CD8-positive, alpha-beta memory T cell (primary cell): Measurements from ENCODE around the gene SOAT2. TPM values are rescaled to one million over a fixed set of nuclear protein-coding genes. Genes with fewer than 3 reads are reported as not detected.

Experiments used
- CTCF ChIA-PET: fragments of 350-600 bp; sonication (Branson Sonifier 250); formaldehyde crosslinking; loops from one replicate; lab custom pipeline; 2021; ENCODE audit warnings: antibody characterized with exemption; lab: Charles Lee
- POLR2A ChIA-PET: fragments of 350-600 bp; sonication (Branson Sonifier 250); formaldehyde crosslinking; loops from one replicate; lab custom pipeline; 2021; ENCODE audit warnings: antibody characterized with exemption; lab: Charles Lee
- DNase-seq, 5 donors: peaks; one replicate each; pipeline versions ENCODE4 v3.0.0 to v3.0.0-alpha.2; 2020 to 2022; ENCODE audit warnings: mixed read lengths in 1 of 5
- H3K27ac ChIP-seq: one replicate; pipeline ENCODE4 v1.7.0; 2013; ENCODE audit warnings: low read depth, mild to moderate bottlenecking, low read length, moderate library complexity
- H3K27me3 ChIP-seq: 2 replicates; pipeline ENCODE4 v1.7.0; 2013; ENCODE audit warnings: low read length, mild to moderate bottlenecking; ENCODE audit not compliant: insufficient read depth, poor library complexity, severe bottlenecking
- H3K36me3 ChIP-seq: 2 replicates; pipeline ENCODE4 v1.7.0; 2013; ENCODE audit warnings: mild to moderate bottlenecking, low read length, moderate library complexity; ENCODE audit not compliant: insufficient read depth
- H3K4me1 ChIP-seq: 2 replicates; pipeline ENCODE4 v1.7.0; 2013; ENCODE audit warnings: mild to moderate bottlenecking, low read length, moderate library complexity; ENCODE audit not compliant: insufficient read depth
- H3K4me3 ChIP-seq: 2 replicates; pipeline ENCODE4 v1.7.0; 2013; ENCODE audit warnings: mild to moderate bottlenecking, low read length
- H3K9me3 ChIP-seq: 2 replicates; pipeline ENCODE4 v1.7.0; 2013; ENCODE audit warnings: mild to moderate bottlenecking, low read length
- H3K27ac Mint-ChIP-seq, 8 donors: one replicate each; pipeline ENCODE4 v1.8.0; 2020 to 2021; ENCODE audit warnings: mixed read lengths in 8 of 8, mild to moderate bottlenecking in 6 of 8, inconsistent platforms in 3 of 8, moderate library complexity in 3 of 8
- H3K27me3 Mint-ChIP-seq, 2 donors: one replicate each; pipeline ENCODE4 v1.8.0; 2020 to 2021; ENCODE audit warnings: mixed read lengths in 2 of 2, mild to moderate bottlenecking in 1 of 2, moderate library complexity in 1 of 2
- H3K36me3 Mint-ChIP-seq, 3 donors: one replicate each; pipeline ENCODE4 v1.8.0; 2020 to 2021; ENCODE audit warnings: mixed read lengths in 3 of 3, inconsistent platforms in 1 of 3, mild to moderate bottlenecking in 1 of 3
- H3K4me1 Mint-ChIP-seq, 3 donors: one replicate each; pipeline ENCODE4 v1.8.0; 2020 to 2021; ENCODE audit warnings: mixed read lengths in 3 of 3, inconsistent platforms in 1 of 3, mild to moderate bottlenecking in 1 of 3
- H3K4me3 Mint-ChIP-seq, 7 donors: one replicate each; pipeline ENCODE4 v1.8.0; 2020 to 2021; ENCODE audit warnings: mixed read lengths in 7 of 7, mild to moderate bottlenecking in 6 of 7, moderate library complexity in 4 of 7, inconsistent platforms in 2 of 7
- H3K9me3 Mint-ChIP-seq, 5 donors: one replicate each; pipeline ENCODE4 v1.8.0; 2020 to 2022; ENCODE audit warnings: mixed read lengths in 5 of 5, mild to moderate bottlenecking in 3 of 5, moderate library complexity in 2 of 5, inconsistent platforms in 1 of 5
- polyA plus RNA-seq: library from polyadenylated mRNA; unstranded; fragments of 300-500 nt; fragmentation: Illumina TruSeq; gene quantifications from one replicate; pipeline ENCODE4 v1.2.3, GENCODE V29; 2021
- total RNA-seq, 2 experiments: library from RNA; stranded (reverse); gene quantifications; one replicate each; pipeline ENCODE4 v1.2.3, GENCODE V29; 2021

The SOAT2 gene
- total and polyA plus RNA-seq, 3 experiments from 2014 or later, result 0.48 to 1.00 (median 0.76) TPM

DNA sequence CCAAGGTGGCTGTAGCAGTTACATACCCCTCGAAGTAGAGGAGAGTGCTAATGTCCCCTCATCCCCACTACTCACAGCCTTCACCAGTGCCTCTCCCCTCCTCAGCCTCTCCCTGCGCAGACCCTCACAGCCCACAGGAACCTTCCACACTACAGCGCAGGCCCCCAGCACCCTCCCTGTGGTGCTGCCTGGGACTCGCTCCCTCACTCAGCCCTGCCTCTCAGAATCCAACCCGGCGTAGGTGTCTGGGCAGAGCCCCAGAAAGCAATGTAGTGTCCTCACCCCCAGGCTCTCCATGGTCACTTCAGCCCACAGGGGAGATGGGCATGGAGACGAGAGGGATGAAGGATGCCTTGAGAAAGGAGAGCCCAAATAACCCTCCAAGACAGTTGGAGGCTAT, 66.4 kb downstream of the SOAT2 start:
- POLR2A ChIA-PET, result no interaction called here

DNA sequence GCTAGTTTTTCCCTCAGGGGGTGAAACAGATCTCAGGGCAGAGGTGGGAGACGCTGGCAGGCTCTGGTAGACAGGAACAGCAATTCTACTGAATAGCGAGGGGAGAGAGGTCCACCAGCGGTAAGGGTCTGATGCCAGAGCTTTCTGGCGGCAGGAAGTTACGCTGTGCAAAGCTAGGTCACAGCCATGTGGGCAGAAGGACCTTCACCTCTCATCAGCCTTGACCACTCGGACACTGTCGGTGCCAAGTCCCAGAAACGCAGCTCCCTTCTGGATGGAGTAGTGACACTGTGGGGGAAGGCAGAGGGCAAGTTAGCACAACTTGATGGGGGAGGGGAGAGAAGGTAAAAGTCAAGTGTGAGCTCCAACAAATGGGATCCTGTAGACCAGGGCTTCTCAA, 66.9 kb downstream of the SOAT2 start:
- ChIA-PET CTCF (no interaction called here), POLR2A (interaction anchor here (0.7 kb wide), 1 partner anchor 30 kb away, joined by 5 read pairs; no protein-coding TSS in a partner anchor)
- no peak overlapping the region for H3K27ac ChIP-seq
- Mint-ChIP-seq H3K27me3 (no peaks in the 10 kb centered on the region), H3K9me3 (no peaks in the 10 kb centered on the region), H3K36me3 (peaks cover 0 to 15% (median 5%) of the 10 kb centered on the region in 3 donors), H3K4me1 (no peaks in the 10 kb centered on the region), H3K27ac (peak overlapping the region in 1 of 8 donors; percentile 17), H3K4me3 (no peak overlapping the region)
- no peaks in the 10 kb centered on the region for H3K4me1 ChIP-seq
- no peaks in the 10 kb centered on the region for H3K27me3 ChIP-seq
- no peaks in the 10 kb centered on the region for H3K9me3 ChIP-seq
- H3K4me3 ChIP-seq, result no peak overlapping the region
- no peak for DNase-seq
- H3K36me3 ChIP-seq, result no peaks in the 10 kb centered on the region

More for the DNA sequence above, 66.4 kb downstream of the SOAT2 start:
- no peak overlapping the region for H3K27ac Mint-ChIP-seq
- H3K4me3 Mint-ChIP-seq, result no peak overlapping the region
- H3K27me3 Mint-ChIP-seq, result no peaks in the 10 kb centered on the region
- peaks cover 0 to 15% (median 5%) of the 10 kb centered on the region in 3 donors for H3K36me3 Mint-ChIP-seq
- Histone ChIP-seq H3K27me3 (no peaks in the 10 kb centered on the region), H3K9me3 (no peaks in the 10 kb centered on the region), H3K27ac (no peak overlapping the region), H3K4me1 (no peaks in the 10 kb centered on the region), H3K36me3 (no peaks in the 10 kb centered on the region), H3K4me3 (no peak overlapping the region)
- H3K9me3 Mint-ChIP-seq, result no peaks in the 10 kb centered on the region
- no peaks in the 10 kb centered on the region for H3K4me1 Mint-ChIP-seq
- CTCF ChIA-PET, result no interaction called here
- DNase-seq, result no peak

GRCh38 chr12:53170876-53171724, 67.8 kb downstream of the SOAT2 start:
- no peak overlapping the region for H3K27ac ChIP-seq
- CTCF ChIA-PET, result interaction anchor here (1.6 kb wide), 1 partner anchor 12 kb away, joined by 4 read pairs; no protein-coding TSS in a partner anchor
- Mint-ChIP-seq H3K27me3 (no peaks in the 10 kb centered on the region), H3K4me3 (no peak overlapping the region), H3K36me3 (peaks cover 0 to 15% (median 5%) of the 10 kb centered on the region in 3 donors), H3K27ac (peak overlapping the region in 1 of 8 donors; percentile 50), H3K9me3 (no peaks in the 10 kb centered on the region), H3K4me1 (no peaks in the 10 kb centered on the region)
- no peaks in the 10 kb centered on the region for H3K36me3 ChIP-seq
- no peaks in the 10 kb centered on the region for H3K9me3 ChIP-seq
- no peak for DNase-seq
- H3K27me3 ChIP-seq, result no peaks in the 10 kb centered on the region
- POLR2A ChIA-PET, result no interaction called here
- no peak overlapping the region for H3K4me3 ChIP-seq
- H3K4me1 ChIP-seq, result no peaks in the 10 kb centered on the region

GRCh38 chr12:53171725-53172329, 68.5 kb downstream of the SOAT2 start:
- Histone ChIP-seq H3K4me1 (no peaks in the 10 kb centered on the region), H3K4me3 (no peak overlapping the region), H3K27ac (no peak overlapping the region), H3K36me3 (no peaks in the 10 kb centered on the region), H3K9me3 (no peaks in the 10 kb centered on the region), H3K27me3 (no peaks in the 10 kb centered on the region)
- H3K27me3 Mint-ChIP-seq, result no peaks in the 10 kb centered on the region
- ChIA-PET CTCF (interaction anchor here (0.9 to 1.6 kb wide), 2 partner anchors 8 to 11 kb away, joined by 3 to 4 read pairs; partner anchors contain the start of gene ZNF740), POLR2A (no interaction called here)
- peak overlapping the region in 1 of 8 donors; percentile 50 for H3K27ac Mint-ChIP-seq
- H3K9me3 Mint-ChIP-seq, result no peaks in the 10 kb centered on the region
- no peaks in the 10 kb centered on the region for H3K4me1 Mint-ChIP-seq
- no peak overlapping the region for H3K4me3 Mint-ChIP-seq
- peaks cover 0 to 15% (median 5%) of the 10 kb centered on the region in 3 donors for H3K36me3 Mint-ChIP-seq
- no peak for DNase-seq

DNA sequence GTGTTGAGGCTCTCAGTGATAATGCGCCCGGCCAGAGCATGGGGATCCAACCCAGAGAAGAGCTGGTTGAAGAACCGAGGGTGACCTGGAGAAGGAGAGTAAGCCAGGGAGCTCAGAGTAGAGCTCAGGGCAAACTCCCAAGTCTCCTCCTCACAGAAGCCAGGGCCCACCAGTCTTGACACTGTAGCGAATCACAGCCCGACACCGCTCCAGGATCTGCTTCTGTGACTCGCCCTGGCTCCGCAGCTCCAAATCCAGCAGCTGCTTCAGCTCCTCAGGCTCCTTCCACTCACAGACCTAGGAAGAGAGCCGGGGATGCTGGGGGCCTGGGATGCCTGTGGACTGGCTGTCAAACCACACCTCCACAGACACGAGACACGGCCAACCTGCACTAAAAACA, 69.1 kb downstream of the SOAT2 start:
- no peak overlapping the region for H3K4me3 ChIP-seq
- peak overlapping the region in 2 of 8 donors; percentile 68 to 77 for H3K27ac Mint-ChIP-seq
- no peaks in the 10 kb centered on the region for H3K4me1 ChIP-seq
- no peak overlapping the region for H3K27ac ChIP-seq
- no peaks in the 10 kb centered on the region for H3K27me3 ChIP-seq
- H3K4me1 Mint-ChIP-seq, result no peaks in the 10 kb centered on the region
- ChIA-PET CTCF (interaction anchor here (0.9 to 1.6 kb wide), 2 partner anchors 8 to 10 kb away, joined by 3 to 4 read pairs; partner anchors contain the start of gene ZNF740), POLR2A (no interaction called here)
- no peaks in the 10 kb centered on the region for H3K36me3 ChIP-seq
- peaks cover 0 to 15% (median 5%) of the 10 kb centered on the region in 3 donors for H3K36me3 Mint-ChIP-seq
- H3K9me3 Mint-ChIP-seq, result no peaks in the 10 kb centered on the region
- DNase-seq, result no peak
- no peak overlapping the region for H3K4me3 Mint-ChIP-seq
- H3K27me3 Mint-ChIP-seq, result no peaks in the 10 kb centered on the region
- H3K9me3 ChIP-seq, result no peaks in the 10 kb centered on the region

- H3K36me3 ChIP-seq, result no peaks in the 10 kb centered on the region
- H3K27me3 ChIP-seq, result no peaks in the 10 kb centered on the region
- no peaks in the 10 kb centered on the region for H3K27me3 Mint-ChIP-seq
- H3K4me3 Mint-ChIP-seq, result no peak overlapping the region
- H3K4me1 ChIP-seq, result no peaks in the 10 kb centered on the region
- H3K27ac ChIP-seq, result no peak overlapping the region
- no peaks in the 10 kb centered on the region for H3K4me1 Mint-ChIP-seq
- peak overlapping the region in 1 of 8 donors; percentile 37 for H3K27ac Mint-ChIP-seq
- H3K36me3 Mint-ChIP-seq, result peaks cover 0 to 15% (median 5%) of the 10 kb centered on the region in 3 donors
- ChIA-PET CTCF (interaction anchor here (1.1 kb wide), 1 partner anchor 25 kb away, joined by 3 read pairs; no protein-coding TSS in a partner anchor), POLR2A (no interaction called here)
- H3K9me3 Mint-ChIP-seq, result no peaks in the 10 kb centered on the region
- no peak for DNase-seq
- H3K9me3 ChIP-seq, result no peaks in the 10 kb centered on the region
- no peak overlapping the region for H3K4me3 ChIP-seq
Observed at GRCh38 chr12:53173085-53173715, 69.9 kb downstream of the SOAT2 start.
